ENCODE results near the gene KCNT2.

DNA sequence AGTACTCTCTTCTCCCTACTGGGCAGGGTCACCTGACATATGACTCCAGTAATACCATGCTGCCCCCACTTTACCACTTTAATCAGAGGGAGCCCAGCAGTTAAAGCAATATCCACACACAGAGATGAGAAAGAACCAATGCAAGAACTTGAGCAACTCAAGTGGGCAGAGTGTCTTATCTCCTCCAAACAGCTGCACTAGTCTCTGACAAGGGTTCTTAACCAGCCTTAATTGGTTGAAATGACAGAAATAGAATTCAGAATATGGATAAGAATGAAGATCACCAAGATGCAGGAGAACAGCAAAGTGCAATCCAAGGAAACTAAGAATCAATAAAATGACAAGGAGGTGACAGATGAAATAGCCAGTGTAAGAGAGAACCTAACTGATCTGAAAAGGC, 91.0 kb downstream of the KCNT2 start:
- TF ChIP-seq EP300 (IDR thresholded peaks at IDR 0.05) = no peak
- TF ChIP-seq, protein P1, sequence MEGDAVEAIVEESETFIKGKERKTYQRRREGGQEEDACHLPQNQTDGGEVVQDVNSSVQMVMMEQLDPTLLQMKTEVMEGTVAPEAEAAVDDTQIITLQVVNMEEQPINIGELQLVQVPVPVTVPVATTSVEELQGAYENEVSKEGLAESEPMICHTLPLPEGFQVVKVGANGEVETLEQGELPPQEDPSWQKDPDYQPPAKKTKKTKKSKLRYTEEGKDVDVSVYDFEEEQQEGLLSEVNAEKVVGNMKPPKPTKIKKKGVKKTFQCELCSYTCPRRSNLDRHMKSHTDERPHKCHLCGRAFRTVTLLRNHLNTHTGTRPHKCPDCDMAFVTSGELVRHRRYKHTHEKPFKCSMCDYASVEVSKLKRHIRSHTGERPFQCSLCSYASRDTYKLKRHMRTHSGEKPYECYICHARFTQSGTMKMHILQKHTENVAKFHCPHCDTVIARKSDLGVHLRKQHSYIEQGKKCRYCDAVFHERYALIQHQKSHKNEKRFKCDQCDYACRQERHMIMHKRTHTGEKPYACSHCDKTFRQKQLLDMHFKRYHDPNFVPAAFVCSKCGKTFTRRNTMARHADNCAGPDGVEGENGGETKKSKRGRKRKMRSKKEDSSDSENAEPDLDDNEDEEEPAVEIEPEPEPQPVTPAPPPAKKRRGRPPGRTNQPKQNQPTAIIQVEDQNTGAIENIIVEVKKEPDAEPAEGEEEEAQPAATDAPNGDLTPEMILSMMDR (IDR thresholded peaks at IDR 0.05) = no peak
- no peak for TF ChIP-seq POLR2A (IDR thresholded peaks at IDR 0.05)
